Measurements from ENCODE around the gene NCOR1. TPM values are rescaled to one million over a fixed set of nuclear protein-coding genes. Genes with fewer than 3 reads are reported as not detected.

Gene NCOR1
- total and polyA plus RNA-seq, 10 of the 15 experiments (the other 5 are each of a cell fraction or from before 2014, with no cell fraction given): 34.5 to 135 (median 82.9) TPM

GRCh38 chr17:16190703-16191360, 24.5 kb downstream of the NCOR1 start (continued):
- TF ChIP-seq SMC3 (IDR thresholded peaks at IDR 0.05; ENCODE audit: borderline replicate concordance, low read length): no peak
- no peak for TF ChIP-seq TARDBP (IDR thresholded peaks at IDR 0.05; ENCODE audit: borderline replicate concordance)
- TF ChIP-seq POU2F2 (IDR thresholded peaks at IDR 0.05; ENCODE audit: borderline replicate concordance, low read depth, low read length): no peak
- no peak for TF ChIP-seq RCOR1 (conservative IDR thresholded peaks at IDR 0.05; ENCODE audit: low read depth, low read length)
- no peak for TF ChIP-seq JUNB (IDR thresholded peaks at IDR 0.05)
- TF ChIP-seq IKZF2 (IDR thresholded peaks at IDR 0.05): no peak
- no peak for TF ChIP-seq REST (IDR thresholded peaks at IDR 0.05; ENCODE audit: low read depth, low read length)
- TF ChIP-seq GATAD2B (conservative IDR thresholded peaks at IDR 0.05; ENCODE audit: low read depth): no peak
- TF ChIP-seq NBN (IDR thresholded peaks at IDR 0.05): no peak
- TF ChIP-seq NFYB (IDR thresholded peaks at IDR 0.05; ENCODE audit: insufficient read depth, low read depth, low read length): no peak
- no peak for TF ChIP-seq EGR1 (IDR thresholded peaks at IDR 0.05; ENCODE audit: borderline replicate concordance in 1 of 2, low read depth in 2 of 2, low read length in 2 of 2)

Data from GM12878 (cell line).